NCI-H1092 (cell line): Measurements from ENCODE around the gene IRS1.

Source experiments
- DNase-seq: peaks from one replicate; lab custom pipeline; 2025; lab: John Stamatoyannopoulos, UW

Gene IRS1

GRCh38 chr2:226721541-226721940 is 78.1 kb downstream of the IRS1 start:
- DNase-seq = no peak

DNA sequence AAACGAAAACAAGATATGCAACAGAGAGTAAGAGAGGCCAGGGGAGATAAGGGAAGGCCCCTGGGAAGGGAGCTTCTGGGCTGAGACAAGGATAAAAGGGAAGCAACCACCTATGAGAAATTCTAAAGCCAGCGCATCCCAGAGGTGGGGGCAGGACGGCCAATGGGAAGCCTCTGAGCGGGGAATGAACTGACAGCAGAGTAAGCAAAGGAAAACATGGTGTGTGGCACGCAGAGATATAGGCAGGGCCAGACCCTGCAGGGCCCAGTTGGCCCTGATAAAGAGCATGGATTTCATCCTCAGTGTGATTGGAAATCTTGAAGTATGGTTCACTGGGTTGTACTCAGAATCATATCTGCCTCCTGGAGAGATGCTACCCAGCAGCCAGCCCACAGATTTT is 78.7 kb downstream of the IRS1 start:
- DNase-seq = no peak

DNA sequence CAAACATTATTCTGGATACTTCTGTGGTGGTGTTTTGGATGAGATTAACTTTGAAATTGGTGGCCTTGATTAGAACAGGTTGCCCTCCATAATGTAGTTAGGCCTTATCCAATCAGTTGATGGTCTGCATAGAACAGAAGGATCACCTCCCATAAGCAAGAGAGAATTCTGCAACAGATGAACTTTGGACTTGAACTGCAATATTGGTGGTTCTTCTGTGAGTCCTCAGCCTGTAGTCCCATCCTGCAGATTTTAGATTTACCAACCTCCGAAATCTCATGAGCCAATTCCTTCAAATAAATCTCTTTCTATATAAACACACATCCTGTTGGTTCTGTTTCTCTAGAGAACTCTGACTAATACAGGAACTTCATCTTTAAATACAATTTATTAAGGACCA is 81.9 kb downstream of the IRS1 start:
- DNase-seq = no peak

DNA sequence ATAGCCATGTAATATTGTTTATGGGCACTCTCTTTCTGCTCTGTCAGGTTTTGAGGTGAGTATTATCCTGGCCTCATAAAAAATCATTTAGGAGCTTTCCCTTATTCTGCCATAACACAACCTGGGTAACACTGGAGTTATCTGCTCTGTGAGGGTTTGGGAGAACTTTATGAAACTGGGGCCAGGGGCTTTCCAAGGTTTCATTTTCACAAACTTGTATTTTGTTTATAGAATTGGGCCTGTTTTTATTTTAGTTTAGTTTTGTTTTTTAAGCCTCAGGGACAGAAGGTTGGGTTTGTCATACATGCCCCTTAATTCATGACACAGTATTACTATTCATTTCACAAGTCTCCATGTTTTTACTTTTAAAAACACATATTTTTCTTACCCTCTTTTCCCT is 83.5 kb downstream of the IRS1 start:
- DNase-seq = no peak

DNA sequence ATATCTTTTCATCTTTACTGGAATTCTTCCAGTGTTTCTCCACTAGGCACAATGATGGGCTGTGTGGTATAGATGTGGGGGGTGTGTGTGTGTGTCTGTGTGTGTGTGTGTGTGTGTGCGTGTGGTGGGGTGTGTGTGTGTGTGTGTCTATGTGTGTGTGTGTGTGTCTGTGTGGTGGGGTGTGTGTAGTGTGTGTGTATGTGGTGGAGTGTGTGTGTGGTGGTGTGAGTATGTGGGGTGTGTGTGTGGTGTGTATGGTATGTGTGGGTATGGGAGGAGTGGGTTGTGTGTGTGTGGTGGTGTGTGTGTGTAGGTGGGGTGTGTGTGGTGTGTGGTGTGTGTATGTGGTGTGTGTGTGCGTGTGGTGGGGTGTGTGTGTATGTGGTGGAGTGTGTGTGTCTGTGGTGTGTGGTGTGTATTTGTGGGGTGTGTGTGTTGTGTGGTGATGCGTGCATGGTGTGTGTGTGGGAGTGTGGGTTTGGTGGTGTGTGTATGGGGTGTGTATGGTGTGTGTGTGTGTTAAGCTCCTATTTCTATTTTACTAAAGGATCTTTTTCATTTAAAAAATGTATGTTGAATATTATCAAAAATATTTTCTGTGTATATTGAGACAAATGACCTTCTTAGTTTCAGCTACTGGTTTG is 84.2 kb downstream of the IRS1 start:
- DNase-seq = no peak

DNA sequence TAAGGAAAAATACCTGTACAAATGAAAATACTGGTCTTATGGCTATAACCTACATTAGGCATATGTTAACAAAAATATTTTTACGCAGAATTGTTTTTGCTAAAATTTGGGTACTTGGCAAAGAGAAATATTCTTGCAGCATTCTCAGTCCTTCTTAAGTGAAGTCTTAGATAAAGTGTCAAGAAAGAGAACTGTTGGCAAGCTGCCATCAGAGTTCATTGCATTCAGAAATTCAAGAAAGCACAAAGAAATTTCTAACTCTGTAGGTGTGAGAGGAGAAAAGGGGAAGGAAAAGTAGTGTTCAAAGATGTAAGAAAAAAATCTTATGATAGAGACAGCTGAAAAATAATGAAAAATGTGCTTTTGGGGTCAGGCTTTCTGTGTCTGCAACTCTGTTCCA is 86.7 kb downstream of the IRS1 start:
- DNase-seq = no peak

DNA sequence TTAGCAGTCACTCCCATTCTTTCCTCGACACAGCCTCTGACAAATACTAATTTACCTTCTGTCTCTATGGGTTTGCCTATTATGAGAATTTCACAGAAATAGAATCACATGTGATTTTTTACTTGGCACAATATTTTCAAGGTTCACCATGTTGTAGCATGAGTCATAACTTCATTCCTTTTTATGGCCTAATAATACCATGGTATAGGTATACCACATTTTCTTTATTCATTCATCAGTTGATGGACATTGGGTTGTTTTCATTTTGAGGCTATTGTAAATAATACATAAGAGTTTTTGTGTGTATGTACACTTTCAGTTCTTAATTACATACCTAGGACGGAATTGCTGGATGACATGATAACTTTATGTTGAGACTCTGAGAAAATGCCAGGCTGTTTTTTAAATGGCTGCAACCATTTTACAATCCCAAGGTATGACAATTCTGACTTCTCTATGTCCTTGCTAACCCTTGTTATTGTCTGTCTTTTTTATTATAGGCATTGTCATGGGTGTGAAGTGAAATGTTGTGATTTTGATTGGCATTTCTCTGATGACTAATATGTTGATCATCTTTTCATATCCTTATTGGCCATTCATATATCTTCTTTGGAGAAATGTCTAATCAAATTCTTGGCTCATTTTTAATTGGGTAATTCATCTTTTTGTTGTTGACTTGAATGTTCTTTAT is 87.9 kb downstream of the IRS1 start:
- no peak for DNase-seq

GRCh38 chr2:226707499-226707898 is 92.1 kb downstream of the IRS1 start:
- DNase-seq = no peak

- DNase-seq = no peak
These were observed 93.7 kb downstream of the IRS1 start for GRCh38 chr2:226705965-226706364.

- DNase-seq = no peak
These were observed 94.3 kb downstream of the IRS1 start for GRCh38 chr2:226705133-226705886.

DNA sequence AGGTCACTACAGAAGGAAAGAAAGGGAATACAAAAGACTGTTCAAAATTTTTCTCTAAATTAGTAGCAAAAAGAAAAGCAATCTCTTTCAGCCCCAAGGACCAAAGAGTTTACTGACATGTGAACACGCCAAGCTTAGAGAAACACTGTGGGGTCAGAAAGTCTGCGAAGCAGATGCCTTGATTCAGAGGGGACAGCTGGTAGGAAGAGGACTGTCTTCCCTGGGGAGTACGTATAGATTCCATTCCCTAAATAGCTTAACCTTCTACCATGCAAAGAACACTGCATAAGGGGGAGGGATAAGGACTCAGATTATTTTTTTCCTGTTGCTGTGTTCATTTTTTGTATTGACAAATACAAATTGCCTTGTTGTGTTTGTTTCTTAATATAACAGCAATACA is 96.1 kb downstream of the IRS1 start:
- DNase-seq = no peak

GRCh38 chr2:226702376-226702775 is 97.2 kb downstream of the IRS1 start:
- no peak for DNase-seq

DNA sequence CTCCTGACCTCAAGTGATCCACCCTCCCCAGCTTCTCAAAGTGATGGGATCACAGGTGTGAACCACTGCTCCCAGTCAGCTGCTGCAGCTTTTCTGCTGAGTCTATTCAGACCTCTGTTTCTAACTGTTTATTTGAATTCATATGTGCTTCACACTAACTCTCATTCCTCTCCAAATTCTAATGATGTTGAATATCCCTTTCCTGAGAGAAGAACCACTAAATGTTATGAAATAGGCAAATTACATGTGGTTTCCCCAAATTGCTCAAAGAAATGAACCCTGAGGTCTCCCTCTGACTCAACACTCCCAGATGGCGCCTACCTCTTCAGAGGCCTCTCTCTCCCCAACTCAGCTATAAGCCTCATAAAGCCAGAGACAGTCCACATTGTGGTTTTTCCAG is 98.6 kb downstream of the IRS1 start:
- DNase-seq = no peak

- DNase-seq = no peak
These were observed 100.3 kb downstream of the IRS1 start for GRCh38 chr2:226699321-226699720.

GRCh38 chr2:226698671-226699070 is 100.9 kb downstream of the IRS1 start:
- no peak for DNase-seq

- DNase-seq = no peak
These were observed 104.9 kb downstream of the IRS1 start for GRCh38 chr2:226694586-226695284.

- DNase-seq = no peak
These were observed 105.5 kb downstream of the IRS1 start for GRCh38 chr2:226694149-226694548.

DNA sequence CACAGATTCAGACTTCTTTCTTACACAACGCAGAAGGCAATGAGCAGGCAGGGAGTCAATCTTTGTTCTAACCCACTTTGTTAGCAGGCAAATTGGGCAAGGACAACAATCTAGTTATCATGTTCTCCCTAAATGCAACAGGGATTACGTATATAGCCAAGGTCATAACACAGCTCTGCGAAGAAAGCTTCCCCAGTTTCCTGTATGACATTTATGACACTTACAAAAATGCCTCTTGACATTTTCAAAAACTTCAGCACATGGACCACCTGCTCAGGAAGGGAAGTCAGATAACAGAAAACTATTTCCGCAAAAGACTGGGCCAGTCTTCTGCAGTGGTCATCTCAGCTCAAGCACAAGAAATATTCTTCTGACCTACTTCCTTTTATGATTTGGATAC is 106.1 kb downstream of the IRS1 start:
- DNase-seq = no peak

- DNase-seq = no peak
These were observed 107.0 kb downstream of the IRS1 start for GRCh38 chr2:226692521-226693126.

DNA sequence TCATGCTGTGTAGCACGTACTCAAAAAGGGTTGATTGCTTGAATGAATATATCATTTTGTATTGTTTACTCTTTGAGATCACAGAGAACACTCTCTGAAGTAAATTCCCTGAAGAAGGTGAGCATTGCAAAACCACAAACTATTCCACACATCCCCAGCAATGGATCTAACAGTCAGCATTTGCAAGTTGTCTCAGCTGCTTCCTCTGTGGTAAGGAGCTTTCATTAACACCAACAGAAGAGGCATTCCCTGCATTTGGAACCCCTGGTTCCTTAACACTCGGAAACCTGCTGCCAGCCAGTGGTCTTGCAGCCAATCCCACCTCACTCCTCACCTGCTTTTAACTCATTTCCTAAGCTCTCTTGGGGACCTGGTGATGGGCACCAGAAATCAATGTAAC is 108.4 kb downstream of the IRS1 start:
- DNase-seq = no peak

DNA sequence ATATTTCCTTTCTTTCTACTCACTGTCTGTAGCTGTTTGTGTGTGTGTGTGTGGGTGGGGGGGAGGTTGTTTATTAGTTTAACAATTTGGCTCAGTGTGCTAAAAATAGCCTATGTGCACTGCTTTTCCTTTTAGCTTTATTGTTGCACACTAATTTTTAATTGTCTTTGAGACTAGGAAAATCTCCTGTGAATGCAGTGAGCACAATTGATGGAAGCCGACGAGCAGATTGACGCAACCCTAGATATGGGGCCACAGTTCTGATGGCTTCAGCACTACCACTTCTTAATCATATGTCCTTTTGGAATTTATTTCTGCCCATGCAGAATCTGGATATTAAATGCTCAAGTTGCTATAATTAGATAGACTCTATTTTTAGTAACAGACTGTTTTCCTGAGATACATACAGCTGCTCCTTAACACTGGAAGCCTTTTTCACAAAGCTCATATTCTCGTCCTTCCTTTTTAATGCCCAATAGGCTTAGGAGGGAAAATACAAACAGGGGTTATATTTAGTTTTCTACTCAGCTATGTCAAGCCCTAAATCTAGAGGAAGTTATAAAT is 109.1 kb downstream of the IRS1 start:
- DNase-seq = no peak
